Activated naive CD4-positive, alpha-beta T cell treated with anti-CD3 and anti-CD28 coated beads, Interleukin-2, amount 10 ng/mL, durations not matched to agents 5 hours and 36 hours (primary cell): ENCODE data around the gene SDHB. TPM values are rescaled to one million over a fixed set of nuclear protein-coding genes. Genes with fewer than 3 reads are reported as not detected.

Source experiments
- total RNA-seq, 2 experiments: library from RNA; stranded (reverse); gene quantifications; one replicate each; pipeline ENCODE4 v1.2.3, GENCODE V29; 2021

The SDHB gene
- total RNA-seq = 10 to 100 TPM; 65.2 to 67.0 TPM

GRCh38 chr1:17053685-17054410 lies at the start of gene SDHB:
TSS of gene SDHB (minus strand) at chr1:17054032. CDS start at chr1:17054019, 13 bp downstream.

GRCh38 chr1:17011439-17012307 lies 42.2 kb downstream of the SDHB start, which contains the start of gene ATP13A2:
TSS of gene ATP13A2 (minus strand) at chr1:17011928. CDS start at chr1:17011738, 190 bp downstream.

GRCh38 chr1:16980473-16981268 lies 73.2 kb downstream of the SDHB start, which contains the start of gene MFAP2:
TSS of gene MFAP2 (minus strand) at chr1:16980620. CDS start at chr1:16978273, 2,347 bp downstream.

Other genes with a start within 250 kb of the SDHB start
- 1,000 to 10,000 TPM; 1,658 to 2,872 TPM for gene RNU1-2, start 158.1 kb downstream of the SDHB start, total RNA-seq
- 10 to 100 TPM; 27.4 to 32.1 TPM for gene CROCC, start 132.1 kb downstream of the SDHB start, total RNA-seq
- not detected for gene MFAP2, start 73.4 kb downstream of the SDHB start, total RNA-seq
- gene ATP13A2, start 42.1 kb downstream of the SDHB start, total RNA-seq = 10 to 100 TPM; 58.0 to 58.3 TPM
- gene PADI2, start 65.4 kb upstream of the SDHB start, total RNA-seq = not detected
- not detected for gene PADI1, start 151.1 kb upstream of the SDHB start, total RNA-seq
- gene PADI3, start 195.1 kb upstream of the SDHB start, total RNA-seq = not detected